AG09319 (cell line): ENCODE measurements around the gene LTBP2.

ENCODE experiments used
- DNase-seq: peaks from one replicate; pipeline ENCODE4 v3.0.0-alpha.2; 2010; ENCODE audit warnings: low read depth; ENCODE audit errors: extremely low read depth
- CTCF ChIP-seq: IDR thresholded peaks from 2 replicates; pipeline ENCODE4 v1.5.1; 2011; ENCODE audit warnings: low read depth, mild to moderate bottlenecking, inconsistent platforms, low read length, moderate library complexity

The LTBP2 gene

GRCh38 chr14:74465335-74465734 lies 146.7 kb downstream of the LTBP2 start:
- TF ChIP-seq CTCF = no peak
- no peak for DNase-seq

- no peak for DNase-seq
- no peak for TF ChIP-seq CTCF
Observed at GRCh38 chr14:74464785-74465184, 147.3 kb downstream of the LTBP2 start.

GRCh38 chr14:74463697-74464096 lies 148.3 kb downstream of the LTBP2 start:
- DNase-seq = no peak
- TF ChIP-seq CTCF = no peak

GRCh38 chr14:74462993-74463392 lies 149.0 kb downstream of the LTBP2 start:
- no peak for TF ChIP-seq CTCF
- no peak for DNase-seq

GRCh38 chr14:74459976-74460375 lies 152.1 kb downstream of the LTBP2 start:
- no peak for DNase-seq
- no peak for TF ChIP-seq CTCF

- peak; percentile 11 for DNase-seq
Observed at GRCh38 chr14:74459289-74459946, 152.6 kb downstream of the LTBP2 start.

GRCh38 chr14:74457565-74457895 lies 154.5 kb downstream of the LTBP2 start:
- TF ChIP-seq CTCF = no peak
- DNase-seq = no peak

More at GRCh38 chr14:74459289-74459946, 152.6 kb downstream of the LTBP2 start:
- peak; percentile 75 for TF ChIP-seq CTCF
